KMS-11 (cell line): ENCODE measurements around the gene ABHD17B.

ENCODE experiments used
- H2AFZ ChIP-seq: fragments of 200-600 bp; sonication (generic); 2 replicates; pipeline ENCODE4 v1.6.1; 2016; ENCODE audit warnings: antibody characterized with exemption, mixed run types, low read depth
- H3K27ac ChIP-seq: fragments of 200-600 bp; sonication (generic); 2 replicates; pipeline ENCODE4 v1.6.1; 2016; ENCODE audit warnings: mild to moderate bottlenecking, mixed run types
- H3K27me3 ChIP-seq: fragments of 200-600 bp; sonication (generic); 2 replicates; pipeline ENCODE4 v1.6.1; 2017; ENCODE audit warnings: mild to moderate bottlenecking, low read depth, mixed run types, moderate library complexity; ENCODE audit not compliant: insufficient read depth
- H3K36me3 ChIP-seq: fragments of 200-600 bp; sonication (generic); 2 replicates; pipeline ENCODE4 v1.6.1; 2017; ENCODE audit warnings: mild to moderate bottlenecking, mixed run types; ENCODE audit not compliant: insufficient read depth
- H3K4me1 ChIP-seq: fragments of 200-600 bp; sonication (generic); 2 replicates; pipeline ENCODE4 v1.6.1; 2016; ENCODE audit warnings: mild to moderate bottlenecking, low read depth, mixed run types; ENCODE audit not compliant: poor library complexity, severe bottlenecking
- H3K4me2 ChIP-seq: fragments of 200-600 bp; sonication (generic); 2 replicates; pipeline ENCODE4 v1.7.0; 2016; ENCODE audit warnings: mild to moderate bottlenecking, mixed run types
- H3K4me3 ChIP-seq: fragments of 200-600 bp; sonication (generic); IDR thresholded peaks from 2 replicates; pipeline ENCODE4 v1.6.1; 2017; ENCODE audit warnings: low read depth, low read length, mixed read lengths; ENCODE audit not compliant: insufficient read depth
- H3K79me2 ChIP-seq: fragments of 200-600 bp; sonication (generic); 2 replicates; pipeline ENCODE4 v1.6.1; 2016; ENCODE audit warnings: low read depth, mixed run types; ENCODE audit not compliant: insufficient read depth
- H3K9ac ChIP-seq: fragments of 200-600 bp; sonication (generic); 2 replicates; pipeline ENCODE4 v1.6.1; 2016; ENCODE audit warnings: mild to moderate bottlenecking, mixed run types
- H4K20me1 ChIP-seq: fragments of 200-600 bp; sonication (generic); 2 replicates; pipeline ENCODE4 v1.6.1; 2016; ENCODE audit warnings: mild to moderate bottlenecking, mixed run types; ENCODE audit not compliant: insufficient read depth
- CTCF ChIP-seq: fragments of 200-600 bp; sonication (generic); conservative IDR thresholded peaks from 2 replicates; pipeline ENCODE4 v1.6.1; 2017; ENCODE audit warnings: low read depth, mild to moderate bottlenecking, antibody characterized with exemption, low read length, moderate library complexity, mixed read lengths

Gene ABHD17B

GRCh38 chr9:71941998-71942567 is 31.1 kb upstream of the ABHD17B start:
- H3K4me2 ChIP-seq: no peak overlapping the region
- TF ChIP-seq CTCF: no peak
- H3K4me3 ChIP-seq: no peak overlapping the region
- H3K27ac ChIP-seq: no peak overlapping the region
- H3K27me3 ChIP-seq: no peaks in the 10 kb centered on the region
- H3K9ac ChIP-seq: no peak overlapping the region
- peaks cover 13% of the 10 kb centered on the region; the same call in 1 of the 2 replicates for H3K79me2 ChIP-seq
- H4K20me1 ChIP-seq: no peaks in the 10 kb centered on the region
- no peaks in the 10 kb centered on the region for H3K36me3 ChIP-seq
- H2AFZ ChIP-seq: no peak overlapping the region
- H3K4me1 ChIP-seq: peaks cover 6% of the 10 kb centered on the region

- Histone ChIP-seq H4K20me1 (no peaks in the 10 kb centered on the region), H3K79me2 (peaks cover 13% of the 10 kb centered on the region; the same call in 1 of the 2 replicates), H3K4me3 (no peak overlapping the region), H3K4me2 (no peak overlapping the region), H3K9ac (no peak overlapping the region), H2AFZ (no peak overlapping the region), H3K27ac (no peak overlapping the region), H3K4me1 (peaks cover 6% of the 10 kb centered on the region), H3K36me3 (no peaks in the 10 kb centered on the region), H3K27me3 (no peaks in the 10 kb centered on the region)
- no peak for TF ChIP-seq CTCF
Observed at GRCh38 chr9:71941060-71941568, 30.1 kb upstream of the ABHD17B start.

DNA sequence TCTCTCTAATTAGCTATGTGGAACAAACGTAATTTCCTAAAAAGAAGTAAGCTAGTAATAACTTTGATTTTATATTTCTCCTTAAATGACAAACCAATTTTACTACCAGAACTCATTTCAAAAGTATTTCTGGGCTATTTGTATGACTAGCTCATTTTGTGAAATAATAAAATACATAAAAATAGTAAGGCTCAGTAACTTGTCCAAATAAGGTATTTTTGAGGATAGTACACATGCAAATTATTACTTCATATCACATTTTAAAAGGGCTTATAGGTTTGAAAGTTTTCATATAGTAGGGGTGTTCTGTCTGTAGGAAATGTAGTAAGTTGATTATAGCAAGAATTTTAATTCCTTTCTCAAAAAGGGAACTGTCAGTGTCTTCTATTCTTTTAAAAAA is 26.9 kb upstream of the ABHD17B start:
- H3K79me2 ChIP-seq: peaks cover 13% of the 10 kb centered on the region; the same call in 1 of the 2 replicates
- H3K36me3 ChIP-seq: no peaks in the 10 kb centered on the region
- no peaks in the 10 kb centered on the region for H4K20me1 ChIP-seq

DNA sequence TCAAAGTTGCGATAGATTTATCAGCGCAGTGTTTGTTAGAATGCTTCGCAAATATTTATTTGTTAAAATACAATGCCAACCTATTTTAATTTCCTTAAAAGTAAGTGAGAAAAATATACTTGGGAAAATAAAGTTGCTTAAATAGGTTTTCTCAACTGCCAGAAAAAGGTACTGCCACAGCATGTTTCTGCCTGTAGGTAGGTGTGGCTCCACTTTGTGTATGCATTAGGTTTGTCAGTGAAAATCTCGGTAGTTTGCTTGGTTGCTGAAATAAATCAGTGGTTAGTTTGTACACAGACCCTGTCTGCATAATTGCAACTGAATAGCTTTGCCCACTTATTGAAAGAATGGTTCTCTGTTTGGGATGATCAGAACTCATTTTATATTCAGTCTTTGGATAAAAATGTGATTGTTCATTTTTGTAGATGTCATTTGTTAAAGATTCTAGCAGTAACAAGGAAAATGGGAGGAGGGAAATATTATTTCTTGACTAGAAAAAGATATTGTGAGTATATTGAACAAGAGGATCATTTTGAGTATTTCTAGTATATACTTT is 26.2 kb upstream of the ABHD17B start:
- Histone ChIP-seq H3K4me3 (no peak overlapping the region), H3K4me2 (no peak overlapping the region), H3K27me3 (no peaks in the 10 kb centered on the region), H3K79me2 (peaks cover 13% of the 10 kb centered on the region; the same call in 1 of the 2 replicates), H3K27ac (no peak overlapping the region), H2AFZ (no peak overlapping the region), H3K36me3 (no peaks in the 10 kb centered on the region), H4K20me1 (no peaks in the 10 kb centered on the region), H3K4me1 (peaks cover 2% of the 10 kb centered on the region), H3K9ac (no peak overlapping the region)
- TF ChIP-seq CTCF: no peak

More for the DNA sequence above, 26.9 kb upstream of the ABHD17B start:
- Histone ChIP-seq H3K4me2 (no peak overlapping the region), H2AFZ (no peak overlapping the region), H3K4me1 (peaks cover 6% of the 10 kb centered on the region), H3K4me3 (no peak overlapping the region), H3K27ac (no peak overlapping the region), H3K9ac (no peak overlapping the region), H3K27me3 (no peaks in the 10 kb centered on the region)
- no peak for TF ChIP-seq CTCF
